H9 (cell line): ENCODE results near the gene AKIRIN2. TPM values are rescaled to one million over a fixed set of nuclear protein-coding genes. Genes with fewer than 3 reads are reported as not detected.

Experiments
- DNase-seq: peaks from one replicate; pipeline ENCODE4 v3.0.0-alpha.2; 2017
- H2AFZ ChIP-seq: one replicate; pipeline ENCODE4 v1.6.1; 2013; ENCODE audit warnings: mild to moderate bottlenecking, low read length, control low read depth, moderate library complexity
- H2AK5ac ChIP-seq: 2 replicates; pipeline ENCODE4 v1.6.1; 2013; ENCODE audit warnings: low read length, control low read depth, mixed read lengths; ENCODE audit not compliant: insufficient read length
- H2BK120ac ChIP-seq: one replicate; pipeline ENCODE4 v1.6.1; 2013; ENCODE audit warnings: low read depth, mild to moderate bottlenecking, low read length, control low read depth, inconsistent platforms; ENCODE audit not compliant: poor library complexity, severe bottlenecking
- H2BK12ac ChIP-seq: 2 replicates; pipeline ENCODE4 v1.6.1; 2013; ENCODE audit warnings: low read length, control low read depth, mixed read lengths, low read depth; ENCODE audit not compliant: insufficient read length
- H2BK15ac ChIP-seq: 2 replicates; pipeline ENCODE4 v1.6.1; 2013; ENCODE audit warnings: low read depth, low read length, control low read depth
- H2BK20ac ChIP-seq: one replicate; pipeline ENCODE4 v1.6.1; 2013; ENCODE audit warnings: low read depth, mild to moderate bottlenecking, low read length, control low read depth, inconsistent platforms; ENCODE audit not compliant: poor library complexity, severe bottlenecking
- H2BK5ac ChIP-seq: 2 replicates; pipeline ENCODE4 v1.6.1; 2013; ENCODE audit warnings: low read length, control low read depth, mixed read lengths; ENCODE audit not compliant: insufficient read length
- H3K14ac ChIP-seq: 2 replicates; pipeline ENCODE4 v1.6.1; 2013; ENCODE audit warnings: low read length, control low read depth; ENCODE audit not compliant: insufficient read depth
- H3K18ac ChIP-seq: 2 replicates; pipeline ENCODE4 v1.6.1; 2013; ENCODE audit warnings: low read depth, mild to moderate bottlenecking, mixed read lengths, low read length, control low read depth; ENCODE audit not compliant: insufficient read length
- H3K23ac ChIP-seq: 2 replicates; pipeline ENCODE4 v1.6.1; 2013; ENCODE audit warnings: low read length, control low read depth, mixed read lengths, low read depth; ENCODE audit not compliant: insufficient read length
- H3K23me2 ChIP-seq: 2 replicates; pipeline ENCODE4 v1.6.1; 2013; ENCODE audit warnings: low read depth, mild to moderate bottlenecking, mixed read lengths, low read length, control low read depth; ENCODE audit not compliant: insufficient read length, poor library complexity, severe bottlenecking
- H3K27ac ChIP-seq: 2 replicates; pipeline ENCODE4 v1.5.1; 2013; ENCODE audit warnings: low read length, control low read depth, mixed read lengths, low read depth; ENCODE audit not compliant: insufficient read length
- H3K27me3 ChIP-seq: 2 replicates; pipeline ENCODE4 v1.6.1; 2013; ENCODE audit warnings: low read length, control low read depth, inconsistent platforms; ENCODE audit not compliant: insufficient read depth
- H3K4ac ChIP-seq: 2 replicates; pipeline ENCODE4 v1.6.1; 2013; ENCODE audit warnings: low read depth, mild to moderate bottlenecking, control low read depth, inconsistent platforms, low read length, moderate library complexity
- H3K4me1 ChIP-seq: 2 replicates; pipeline ENCODE4 v1.6.1; 2013; ENCODE audit warnings: low read length, control low read depth, inconsistent platforms; ENCODE audit not compliant: insufficient read depth
- H3K4me2 ChIP-seq: 2 replicates; pipeline ENCODE4 v1.6.1; 2013; ENCODE audit warnings: low read length, control low read depth, mixed read lengths; ENCODE audit not compliant: insufficient read length, insufficient read depth
- H3K56ac ChIP-seq: 2 replicates; pipeline ENCODE4 v1.6.1; 2013; ENCODE audit warnings: low read depth, mild to moderate bottlenecking, mixed read lengths, low read length, control low read depth; ENCODE audit not compliant: insufficient read length
- H3K79me1 ChIP-seq: 2 replicates; pipeline ENCODE4 v1.6.1; 2013; ENCODE audit warnings: low read depth, mild to moderate bottlenecking, moderate library complexity, low read length, control low read depth, inconsistent platforms; ENCODE audit not compliant: insufficient read depth, poor library complexity, severe bottlenecking
- H3K79me2 ChIP-seq: 2 replicates; pipeline ENCODE4 v1.6.1; 2013; ENCODE audit warnings: low read length, control low read depth, inconsistent platforms; ENCODE audit not compliant: insufficient read depth
- H3K9ac ChIP-seq: 2 replicates; pipeline ENCODE4 v1.6.1; 2013; ENCODE audit warnings: low read length, control low read depth, mixed read lengths; ENCODE audit not compliant: insufficient read length; ENCODE audit errors: extremely low read depth
- H3K9me3 ChIP-seq: one replicate; pipeline ENCODE4 v1.6.1; 2013; ENCODE audit warnings: low read depth, low read length, inconsistent platforms; ENCODE audit not compliant: control insufficient read depth
- H3T11ph ChIP-seq: one replicate; pipeline ENCODE4 v1.6.1; 2013; ENCODE audit warnings: mild to moderate bottlenecking, low read length, control low read depth, inconsistent platforms
- H4K20me1 ChIP-seq: one replicate; pipeline ENCODE4 v1.6.1; 2013; ENCODE audit not compliant: control insufficient read depth, insufficient read length, insufficient read depth
- H4K5ac ChIP-seq: 2 replicates; pipeline ENCODE4 v1.6.1; 2013; ENCODE audit warnings: low read depth, mild to moderate bottlenecking, mixed read lengths, low read length, control low read depth; ENCODE audit not compliant: insufficient read length
- H4K8ac ChIP-seq: replicated peaks from 2 replicates; pipeline ENCODE4 v1.6.1; 2013; ENCODE audit warnings: low read length, control low read depth, mixed read lengths, low read depth; ENCODE audit not compliant: insufficient read length
- H4K91ac ChIP-seq: 2 replicates; pipeline ENCODE4 v1.6.1; 2013; ENCODE audit warnings: low read depth, mild to moderate bottlenecking, moderate library complexity, mixed read lengths, low read length, control low read depth; ENCODE audit not compliant: insufficient read length
- H3K27ac Mint-ChIP-seq, 3 experiments: 2 replicates in 2 of 3; 3 replicates in 1 of 3; pipeline ENCODE4 v1.8.0; 2020 to 2021; ENCODE audit warnings: mixed read lengths in 3 of 3, mild to moderate bottlenecking in 1 of 3, moderate library complexity in 1 of 3
- H3K27me3 Mint-ChIP-seq: 2 replicates; pipeline ENCODE4 v1.8.0; 2021; ENCODE audit warnings: low read depth, mild to moderate bottlenecking, moderate library complexity, mixed read lengths
- H3K36me3 Mint-ChIP-seq, 3 experiments: 2 replicates in 2 of 3; 3 replicates in 1 of 3; pipeline ENCODE4 v1.8.0; 2020 to 2021; ENCODE audit warnings: low read depth in 3 of 3, mixed read lengths in 3 of 3; ENCODE audit not compliant: insufficient read depth in 1 of 3
- H3K4me1 Mint-ChIP-seq, 2 experiments: 2 replicates each; pipeline ENCODE4 v1.8.0; 2020; ENCODE audit warnings: mixed read lengths in 2 of 2
- H3K4me3 Mint-ChIP-seq, 2 experiments: 2 replicates in 1 of 2; 3 replicates in 1 of 2; pipeline ENCODE4 v1.8.0; 2020 to 2021; ENCODE audit warnings: mild to moderate bottlenecking in 2 of 2, mixed read lengths in 2 of 2, moderate library complexity in 1 of 2
- H3K9me3 Mint-ChIP-seq, 2 experiments: 2 replicates in 1 of 2; 3 replicates in 1 of 2; pipeline ENCODE4 v1.8.0; 2020; ENCODE audit warnings: mild to moderate bottlenecking in 2 of 2, mixed read lengths in 2 of 2, moderate library complexity in 1 of 2
- CTCF ChIP-seq: fragments of 200-600 bp; sonication (generic); conservative IDR thresholded peaks from 3 replicates; pipeline ENCODE4 v1.8.0; 2021; ENCODE audit warnings: antibody characterized with exemption, mild to moderate bottlenecking
- WGBS: extraction: QIAGEN DNeasy Blood & Tissue Kit; methylation state at CpG from one replicate; pipeline ENCODE4 v1.1.7; 2013; ENCODE audit warnings: missing lambda C conversion rate, low lambda C conversion rate, mixed read lengths; ENCODE audit not compliant: insufficient read length; ENCODE audit errors: extremely low coverage; 5-methylcytosine and 5-hydroxymethylcytosine counted together
- total RNA-seq: library from RNA; stranded (reverse); gene quantifications from 2 replicates; pipeline ENCODE4 v1.2.1, GENCODE V29; 2021

The AKIRIN2 gene
- total RNA-seq, 1 experiment from 2014 or later, result 75.7 TPM

- peaks cover 13 to 19% of the 10 kb centered on the region in 2 experiments for H3K4me1 Mint-ChIP-seq
Observed at GRCh38 chr6:87668013-87668412, 34.0 kb downstream of the AKIRIN2 start.

More at GRCh38 chr6:87668013-87668412, 34.0 kb downstream of the AKIRIN2 start:
- H3K14ac ChIP-seq, result no peak overlapping the region
- no peak overlapping the region for H3T11ph ChIP-seq
- H4K91ac ChIP-seq, result no peak overlapping the region
- H3K9me3 Mint-ChIP-seq, result no peaks in the 10 kb centered on the region
- H3K23me2 ChIP-seq, result no peaks in the 10 kb centered on the region
- no peak for DNase-seq
- H2AFZ ChIP-seq, result no peak overlapping the region
- no peak overlapping the region for H3K56ac ChIP-seq
- H3K27me3 ChIP-seq, result no peaks in the 10 kb centered on the region
- H3K23ac ChIP-seq, result no peak overlapping the region
- no peak overlapping the region for H3K4me3 Mint-ChIP-seq
- H3K4ac ChIP-seq, result no peak overlapping the region
- H3K27ac Mint-ChIP-seq, result 0 out of 7 replicates have a peak overlapping the region, but pooled peaks of 1 of the 3 experiments have one; percentile 30
- no peaks in the 10 kb centered on the region for H3K79me1 ChIP-seq
- H3K27me3 Mint-ChIP-seq, result no peaks in the 10 kb centered on the region
- no CpG with 5 or more reads among the region's 2 CpGs for WGBS
- no peak overlapping the region for H3K9ac ChIP-seq
- no peak overlapping the region for H3K27ac ChIP-seq
- H4K8ac ChIP-seq, result no peak overlapping the region
- no peak overlapping the region for H2BK5ac ChIP-seq
- no peak overlapping the region for H4K5ac ChIP-seq
- H2AK5ac ChIP-seq, result no peak overlapping the region
- no peaks in the 10 kb centered on the region for H3K4me1 ChIP-seq
- no peak overlapping the region for H2BK12ac ChIP-seq
- no peaks in the 10 kb centered on the region for H3K9me3 ChIP-seq
- no peak for TF ChIP-seq CTCF
- no peak overlapping the region for H2BK120ac ChIP-seq
- no peak overlapping the region for H3K4me2 ChIP-seq
- peaks cover 8 to 57% (median 35%) of the 10 kb centered on the region in 3 experiments; a peak in 6 of 7 replicates for H3K36me3 Mint-ChIP-seq
- H4K20me1 ChIP-seq, result no peaks in the 10 kb centered on the region
- no peaks in the 10 kb centered on the region for H3K79me2 ChIP-seq
- H3K18ac ChIP-seq, result no peak overlapping the region
- H2BK20ac ChIP-seq, result no peak overlapping the region
- no peak overlapping the region for H2BK15ac ChIP-seq
